Mesothelial cell of epicardium (in vitro differentiated cells): ENCODE results near the gene PHYH. TPM values are rescaled to one million over a fixed set of nuclear protein-coding genes. Genes with fewer than 3 reads are reported as not detected.
"Not testable (repeated sequence)": the region's sequence is repeated elsewhere in the genome, so short reads cannot be mapped to it uniquely, and the experiment has no call there.

Experiments
- DNase-seq, 2 experiments: peaks; one replicate each; pipeline ENCODE4 v3.0.0; 2021; ENCODE audit warnings: low spot score in 2 of 2; ENCODE audit not compliant: unreplicated experiment in 2 of 2
- H3K27ac Mint-ChIP-seq: 2 replicates; pipeline ENCODE4 v1.8.0; 2021; ENCODE audit warnings: mixed read lengths
- H3K27me3 Mint-ChIP-seq: 2 replicates; pipeline ENCODE4 v1.8.0; 2021; ENCODE audit warnings: low read depth, mixed read lengths
- H3K36me3 Mint-ChIP-seq: 2 replicates; pipeline ENCODE4 v1.8.0; 2021; ENCODE audit warnings: mixed read lengths
- H3K4me1 Mint-ChIP-seq: 2 replicates; pipeline ENCODE4 v1.8.0; 2021; ENCODE audit warnings: mixed read lengths
- H3K4me3 Mint-ChIP-seq: 2 replicates; pipeline ENCODE4 v1.8.0; 2021; ENCODE audit warnings: mild to moderate bottlenecking, moderate library complexity, mixed read lengths
- H3K9me3 Mint-ChIP-seq: 2 replicates; pipeline ENCODE4 v1.8.0; 2021; ENCODE audit warnings: mixed read lengths
- total RNA-seq: library from RNA; stranded (reverse); gene quantifications from 3 replicates; pipeline ENCODE4 v1.2.1, GENCODE V29; 2021
- TF ChIP-seq, protein P1 (sequence below): fragments of 200-600 bp; sonication (generic); IDR thresholded peaks from one replicate; pipeline ENCODE4 v1.5.0; 2021; ENCODE audit warnings: antibody characterized with exemption; ENCODE audit not compliant: unreplicated experiment

PHYH gene
- total RNA-seq, 1 donor from 2014 or later, result 13.2 TPM

DNA sequence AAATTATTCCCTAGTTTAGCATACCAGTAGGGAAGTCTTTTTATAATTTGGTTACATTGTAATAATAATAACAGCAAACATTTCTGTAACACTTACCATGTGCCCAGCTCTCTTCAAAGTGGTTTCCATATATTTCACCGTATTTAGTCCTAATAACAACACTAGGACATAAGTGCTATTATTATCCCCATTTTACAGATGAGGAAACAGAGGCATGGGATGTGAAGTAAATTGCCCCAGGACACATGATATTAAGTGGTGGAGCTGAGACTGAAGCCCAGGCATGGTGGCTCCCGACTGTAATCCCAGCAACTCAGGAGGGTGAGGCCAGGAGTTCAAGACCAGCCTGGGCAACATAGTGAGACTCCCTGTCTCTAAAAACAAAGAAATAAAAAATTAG lies 5.1 kb downstream of the PHYH start:
- Mint-ChIP-seq H3K27me3 (no peaks in the 10 kb centered on the region), H3K27ac (no peak overlapping the region), H3K36me3 (peaks cover 7% of the 10 kb centered on the region), H3K4me3 (no peak overlapping the region), H3K4me1 (peaks cover 4% of the 10 kb centered on the region), H3K9me3 (no peaks in the 10 kb centered on the region)
- TF ChIP-seq, protein P1, sequence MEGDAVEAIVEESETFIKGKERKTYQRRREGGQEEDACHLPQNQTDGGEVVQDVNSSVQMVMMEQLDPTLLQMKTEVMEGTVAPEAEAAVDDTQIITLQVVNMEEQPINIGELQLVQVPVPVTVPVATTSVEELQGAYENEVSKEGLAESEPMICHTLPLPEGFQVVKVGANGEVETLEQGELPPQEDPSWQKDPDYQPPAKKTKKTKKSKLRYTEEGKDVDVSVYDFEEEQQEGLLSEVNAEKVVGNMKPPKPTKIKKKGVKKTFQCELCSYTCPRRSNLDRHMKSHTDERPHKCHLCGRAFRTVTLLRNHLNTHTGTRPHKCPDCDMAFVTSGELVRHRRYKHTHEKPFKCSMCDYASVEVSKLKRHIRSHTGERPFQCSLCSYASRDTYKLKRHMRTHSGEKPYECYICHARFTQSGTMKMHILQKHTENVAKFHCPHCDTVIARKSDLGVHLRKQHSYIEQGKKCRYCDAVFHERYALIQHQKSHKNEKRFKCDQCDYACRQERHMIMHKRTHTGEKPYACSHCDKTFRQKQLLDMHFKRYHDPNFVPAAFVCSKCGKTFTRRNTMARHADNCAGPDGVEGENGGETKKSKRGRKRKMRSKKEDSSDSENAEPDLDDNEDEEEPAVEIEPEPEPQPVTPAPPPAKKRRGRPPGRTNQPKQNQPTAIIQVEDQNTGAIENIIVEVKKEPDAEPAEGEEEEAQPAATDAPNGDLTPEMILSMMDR, result no peak
- DNase-seq, result no peak

DNA sequence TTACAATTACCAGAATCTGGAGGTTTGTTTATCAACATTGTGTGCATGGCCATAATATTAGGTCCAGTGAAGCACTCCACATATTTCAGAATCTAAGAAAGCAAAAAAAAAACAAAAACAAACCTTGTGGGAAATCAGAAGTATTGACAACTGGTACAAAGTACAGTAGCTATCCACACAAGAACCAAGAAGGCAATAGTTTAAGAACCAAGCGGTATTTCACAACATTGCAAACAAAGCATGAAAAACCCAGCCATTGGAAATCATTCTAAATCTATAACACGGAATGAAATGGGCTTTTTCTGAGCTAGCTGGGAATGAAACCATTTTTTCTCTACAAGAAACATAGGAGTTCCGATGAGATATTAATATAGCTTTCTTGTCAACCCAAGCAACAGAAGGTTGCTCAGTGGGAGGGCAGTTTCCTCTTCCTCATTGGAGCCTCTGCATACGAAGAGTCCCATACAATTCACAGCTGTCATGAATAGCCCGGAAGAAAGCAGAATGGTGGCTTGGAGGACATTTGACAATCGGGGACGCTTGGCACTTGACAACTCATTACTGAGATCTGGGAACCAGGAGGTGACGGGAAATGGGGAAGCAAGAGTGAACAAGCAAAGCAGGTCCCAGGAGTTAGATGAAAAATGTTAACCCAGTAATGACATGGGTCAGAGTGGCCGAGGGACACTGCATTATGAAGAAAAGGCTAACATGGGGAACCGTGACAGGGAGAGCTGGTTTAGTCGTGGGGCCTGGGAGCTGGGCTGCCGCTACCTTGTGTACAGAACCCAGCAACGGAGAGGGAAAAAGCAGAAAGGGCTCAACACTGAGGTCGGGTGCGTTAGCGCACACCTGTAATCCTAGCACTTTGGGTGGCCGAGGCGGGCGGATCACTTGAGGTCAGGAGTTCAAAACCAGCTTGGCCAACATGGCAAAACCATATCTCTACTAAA lies 7.8 kb downstream of the PHYH start:
- Mint-ChIP-seq H3K36me3 (peaks cover 13% of the 10 kb centered on the region), H3K27me3 (no peaks in the 10 kb centered on the region), H3K4me1 (no peaks in the 10 kb centered on the region), H3K27ac (no peak overlapping the region), H3K9me3 (no peaks in the 10 kb centered on the region), H3K4me3 (no peak overlapping the region)
- no peak for DNase-seq
- TF ChIP-seq, protein P1, result no peak

DNA sequence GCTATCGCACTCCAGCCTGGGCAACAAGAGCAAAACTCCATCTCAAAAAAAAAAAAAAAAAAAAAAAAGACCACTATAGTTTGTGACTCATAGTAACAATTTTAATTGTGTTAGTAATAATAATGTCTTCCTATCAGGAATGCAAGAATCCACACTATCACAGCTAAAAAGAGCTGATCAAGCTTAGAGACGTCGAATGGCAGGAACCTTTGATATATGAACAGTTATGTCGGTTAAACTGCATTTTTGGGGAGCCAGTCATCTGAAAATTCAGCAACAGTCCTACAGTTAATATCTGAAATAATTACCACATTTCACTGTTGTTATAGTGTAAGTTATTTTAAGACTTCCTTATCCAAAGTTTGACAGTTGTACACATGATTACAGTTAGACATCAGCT lies 8.8 kb downstream of the PHYH start:
- TF ChIP-seq, protein P1, result no peak
- DNase-seq, result no peak
- H3K9me3 Mint-ChIP-seq, result no peaks in the 10 kb centered on the region

DNA sequence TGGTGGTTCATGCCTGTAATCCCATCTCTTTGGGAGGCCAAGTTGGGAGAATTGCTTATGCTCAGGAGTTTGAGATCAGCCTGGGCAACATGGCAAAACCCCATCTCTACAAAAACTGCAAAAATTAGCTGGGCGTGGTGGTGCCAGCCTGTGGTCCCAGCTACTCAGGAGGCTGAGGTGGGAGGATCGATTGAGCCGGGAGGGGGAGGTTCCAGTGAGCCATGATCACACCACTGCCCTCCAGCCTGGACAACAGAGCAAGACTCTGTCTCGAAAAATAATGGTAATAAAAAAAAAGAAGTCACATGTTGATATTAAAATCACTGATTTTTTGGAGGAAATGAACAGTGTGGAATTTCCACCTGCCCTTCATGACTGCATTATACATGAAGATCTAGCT lies 15.8 kb downstream of the PHYH start:
- DNase-seq, result no peak
- Mint-ChIP-seq H3K9me3 (no peaks in the 10 kb centered on the region), H3K4me3 (no peak overlapping the region), H3K4me1 (no peaks in the 10 kb centered on the region), H3K27me3 (no peaks in the 10 kb centered on the region), H3K27ac (no peak overlapping the region), H3K36me3 (peaks cover 11% of the 10 kb centered on the region)
- TF ChIP-seq, protein P1, result no peak

More for the DNA sequence above, 8.8 kb downstream of the PHYH start:
- Mint-ChIP-seq H3K27me3 (no peaks in the 10 kb centered on the region), H3K4me1 (no peaks in the 10 kb centered on the region), H3K27ac (no peak overlapping the region), H3K36me3 (peaks cover 15% of the 10 kb centered on the region), H3K4me3 (no peak overlapping the region)

DNA sequence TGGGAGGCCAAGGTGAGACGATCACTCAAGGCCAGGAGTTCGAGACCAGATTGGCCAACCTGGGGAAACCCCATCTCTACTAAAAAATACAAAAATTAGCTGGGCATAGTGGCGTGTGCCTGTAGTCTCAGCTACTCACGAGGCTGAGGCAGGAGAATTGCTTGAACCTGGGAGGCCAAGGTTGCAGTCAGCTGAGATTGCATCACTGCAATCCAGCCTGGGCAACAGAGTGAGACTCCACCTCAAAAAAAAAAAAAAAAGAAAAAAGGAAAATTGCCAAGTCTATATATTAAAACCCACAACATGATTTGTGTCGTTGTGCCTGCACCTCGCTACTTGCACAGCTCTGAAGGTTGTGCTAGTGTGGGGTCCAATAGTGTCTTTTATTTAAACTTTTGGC lies 17.5 kb downstream of the PHYH start:
- not testable (repeated sequence) for DNase-seq, H3K4me1 Mint-ChIP-seq, H3K4me3 Mint-ChIP-seq, H3K27ac Mint-ChIP-seq, H3K36me3 Mint-ChIP-seq, H3K27me3 Mint-ChIP-seq, H3K9me3 Mint-ChIP-seq

DNA sequence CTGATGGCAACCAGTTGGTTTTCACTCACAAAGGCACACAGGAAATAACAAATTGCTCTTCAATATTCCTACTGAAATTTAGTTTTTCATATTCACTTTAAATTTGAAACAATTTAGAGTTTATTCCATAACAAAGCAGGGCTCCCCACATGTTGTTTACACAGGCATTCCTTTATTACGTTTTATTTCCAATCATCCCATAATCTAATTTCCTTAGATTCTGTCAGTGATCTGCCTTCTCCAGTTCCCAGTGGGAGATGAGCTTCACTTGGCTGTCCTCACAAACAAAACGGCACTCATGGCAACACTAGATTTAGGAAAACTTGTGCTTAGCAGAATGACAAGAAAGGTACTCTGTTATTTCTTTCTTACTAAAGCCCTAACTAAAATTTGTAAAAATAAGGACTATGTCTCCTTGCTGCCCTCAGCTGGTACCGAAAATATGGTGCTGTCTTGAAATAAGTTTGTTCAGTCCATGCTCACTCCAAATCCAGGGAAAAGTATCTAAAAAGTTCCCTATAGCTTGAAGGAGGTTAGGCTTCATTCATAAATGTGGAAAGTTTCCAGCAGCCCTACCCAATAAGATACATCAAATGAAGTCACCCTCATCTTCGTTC lies 23.0 kb downstream of the PHYH start:
- no peak for DNase-seq
- TF ChIP-seq, protein P1, result no peak
- no peak overlapping the region for H3K4me3 Mint-ChIP-seq
- no peaks in the 10 kb centered on the region for H3K9me3 Mint-ChIP-seq
- H3K27ac Mint-ChIP-seq, result no peak overlapping the region
- peaks cover 1% of the 10 kb centered on the region for H3K36me3 Mint-ChIP-seq
- peaks cover 1% of the 10 kb centered on the region for H3K4me1 Mint-ChIP-seq
- H3K27me3 Mint-ChIP-seq, result no peaks in the 10 kb centered on the region

DNA sequence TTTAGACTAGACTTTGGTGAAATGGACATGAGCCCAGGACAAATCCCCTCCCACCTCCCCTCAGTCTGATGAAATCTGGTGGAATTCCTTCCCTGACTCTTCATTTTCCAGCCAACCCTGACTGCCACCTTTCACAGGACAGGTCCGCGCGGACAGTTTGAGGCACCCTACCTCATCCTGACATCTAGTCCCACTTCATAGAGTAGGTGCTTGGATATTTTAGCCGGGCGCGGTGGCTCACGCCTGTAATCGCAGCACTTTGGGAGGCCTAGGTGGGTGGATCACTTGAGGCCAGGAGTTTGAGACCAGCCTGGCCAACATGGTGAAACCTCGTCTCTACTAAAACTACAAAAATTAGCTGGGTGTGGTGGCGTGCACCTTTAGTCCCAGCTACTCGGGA lies 23.7 kb downstream of the PHYH start:
- not testable (repeated sequence) for DNase-seq, H3K27me3 Mint-ChIP-seq, H3K4me3 Mint-ChIP-seq, H3K27ac Mint-ChIP-seq, H3K4me1 Mint-ChIP-seq, H3K36me3 Mint-ChIP-seq, H3K9me3 Mint-ChIP-seq
